Spleen (tissue), 7 donors: ENCODE measurements around the gene XYLT1.

ENCODE experiments used
- CTCF ChIP-seq, 11 experiments: fragments of 200-600 bp in 7 of 11; fragments of 450-650 bp in 4 of 11; sonication (generic) in 4 of 11; IDR thresholded peaks in 8 of 11; conservative IDR thresholded peaks in 3 of 11; 1 replicate in 7 of 11; 2 replicates in 4 of 11; pipeline versions ENCODE4 v1.4.0 to v1.8.0; 2016 to 2021; ENCODE audit warnings: antibody characterized with exemption in 11 of 11, inconsistent platforms in 4 of 11, mild to moderate bottlenecking in 1 of 11
- POLR2A ChIP-seq, 3 donors: fragments of 450-650 bp; IDR thresholded peaks; one replicate each; pipeline ENCODE4 v1.5.1; 2017; ENCODE audit warnings: antibody characterized with exemption in 3 of 3, mild to moderate bottlenecking in 1 of 3
- POLR2AphosphoS5 ChIP-seq, 3 donors: sonication (generic); formaldehyde crosslinking; IDR thresholded peaks; one replicate each; pipeline ENCODE4 v1.5.1; 2017; ENCODE audit warnings: antibody characterized with exemption in 3 of 3
- donor health status: DM: no; HTN: no; CAD: no; lungs with moderate emphysema.
- donor health status: DM: no; HTN: no; CAD: no.
- donor health status: DM: no; HTN: no; CAD: no.

- no peak for TF ChIP-seq CTCF (IDR thresholded peaks at IDR 0.05 in 8 of 11, conservative IDR thresholded peaks at IDR 0.05 in 3 of 11)
- no peak for TF ChIP-seq POLR2AphosphoS5 (IDR thresholded peaks at IDR 0.05)
- no peak for TF ChIP-seq POLR2A (IDR thresholded peaks at IDR 0.05)
Measured at GRCh38 chr16:17395849-17396480, 74.8 kb downstream of the XYLT1 start.
